HG03280 (cell line): ENCODE results near the gene ZBTB20.

Experiments used
- ATAC-seq: cut with Tn5 transposase; IDR thresholded peaks from one replicate; pipeline ENCODE4 v1.9.1; 2021; ENCODE audit warnings: mild to moderate bottlenecking, moderate library complexity; ENCODE audit not compliant: unreplicated experiment

Gene ZBTB20

DNA sequence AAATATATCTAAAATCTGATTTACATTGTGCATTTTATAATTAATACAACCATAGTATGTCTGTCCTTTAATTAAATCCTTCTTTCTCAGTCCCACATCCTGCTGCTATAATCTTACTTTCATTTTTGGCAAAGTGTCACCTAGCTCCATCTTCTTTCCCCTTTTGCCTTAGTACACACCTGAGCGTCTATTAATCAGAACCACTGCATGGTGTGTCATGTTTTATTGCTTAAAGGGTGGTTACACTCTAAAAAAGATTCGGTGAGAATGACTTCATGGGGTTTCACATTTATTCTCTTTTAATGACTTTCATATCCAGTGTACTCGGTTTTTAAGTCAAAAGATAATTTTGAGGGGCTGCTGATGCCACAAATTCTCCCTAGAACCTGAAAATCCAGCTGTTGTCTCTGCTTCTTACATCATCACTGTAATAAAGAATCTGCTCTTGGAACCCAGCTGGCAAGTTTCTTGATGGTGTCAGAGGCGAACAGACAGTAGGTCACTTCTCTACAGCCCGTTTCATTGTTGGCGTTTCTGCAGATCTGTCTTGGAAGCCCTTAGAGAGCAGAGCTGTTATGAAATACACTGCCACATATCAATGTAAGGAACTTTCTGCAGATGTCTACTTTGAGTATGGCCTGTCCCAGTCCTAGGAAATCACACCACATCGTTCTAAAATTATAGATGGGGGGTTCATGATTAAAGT, 753.6 kb downstream of the ZBTB20 start:
- ATAC-seq, result no peak

DNA sequence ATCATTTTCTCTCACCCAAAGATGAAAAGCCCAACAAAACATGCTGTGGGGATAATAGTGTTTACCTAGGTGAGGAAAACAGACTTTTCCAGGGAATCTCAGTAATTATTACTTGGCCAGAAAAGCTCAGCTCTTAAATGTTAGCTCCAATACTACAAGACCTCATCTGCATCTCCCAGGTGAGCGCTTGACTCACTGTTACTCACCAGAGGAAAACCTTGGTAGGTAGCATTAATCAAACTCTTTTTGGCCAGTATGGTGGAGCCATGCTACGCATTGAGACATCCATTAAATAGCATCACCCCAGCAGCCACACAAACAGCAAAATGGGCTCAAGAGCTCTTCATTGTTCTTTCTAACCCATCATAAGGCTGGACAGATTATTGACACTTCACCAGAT, 754.3 kb downstream of the ZBTB20 start:
- no peak for ATAC-seq

DNA sequence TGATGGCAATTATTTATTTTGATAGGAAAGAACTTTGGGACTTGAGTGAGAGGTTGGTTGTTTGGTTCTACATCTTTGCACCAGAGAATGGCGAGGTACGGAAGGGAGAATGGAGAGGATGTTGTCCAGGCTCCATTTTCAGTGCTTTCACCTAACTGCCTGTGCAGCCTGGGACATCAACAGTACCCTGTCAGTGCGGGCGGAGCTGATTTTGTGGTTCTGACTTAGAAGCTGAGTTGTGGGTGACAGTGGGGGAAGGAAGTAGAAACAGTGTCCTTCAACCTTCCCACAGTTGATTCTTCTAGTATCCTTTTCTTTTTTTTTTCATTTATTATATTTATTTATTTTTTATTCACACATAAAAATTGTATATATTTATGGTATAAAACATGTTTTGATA, 757.9 kb downstream of the ZBTB20 start:
- ATAC-seq, result no peak

DNA sequence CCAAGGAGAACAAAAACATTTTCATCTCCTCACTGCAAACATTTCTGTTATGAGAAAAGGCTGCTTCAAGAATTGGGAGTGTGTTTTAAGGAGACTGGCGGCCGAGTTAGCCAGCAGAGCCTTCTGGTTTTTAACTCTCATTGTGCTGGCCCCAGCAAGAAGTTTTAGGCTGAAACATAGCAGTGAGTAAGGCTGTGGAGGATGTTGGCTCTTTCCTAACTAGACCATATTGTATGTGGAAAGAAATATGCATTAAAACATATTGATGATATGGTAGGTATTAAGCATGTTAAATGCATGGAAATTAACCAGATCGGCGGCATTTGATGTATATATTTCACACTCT, 762.6 kb downstream of the ZBTB20 start:
- no peak for ATAC-seq

DNA sequence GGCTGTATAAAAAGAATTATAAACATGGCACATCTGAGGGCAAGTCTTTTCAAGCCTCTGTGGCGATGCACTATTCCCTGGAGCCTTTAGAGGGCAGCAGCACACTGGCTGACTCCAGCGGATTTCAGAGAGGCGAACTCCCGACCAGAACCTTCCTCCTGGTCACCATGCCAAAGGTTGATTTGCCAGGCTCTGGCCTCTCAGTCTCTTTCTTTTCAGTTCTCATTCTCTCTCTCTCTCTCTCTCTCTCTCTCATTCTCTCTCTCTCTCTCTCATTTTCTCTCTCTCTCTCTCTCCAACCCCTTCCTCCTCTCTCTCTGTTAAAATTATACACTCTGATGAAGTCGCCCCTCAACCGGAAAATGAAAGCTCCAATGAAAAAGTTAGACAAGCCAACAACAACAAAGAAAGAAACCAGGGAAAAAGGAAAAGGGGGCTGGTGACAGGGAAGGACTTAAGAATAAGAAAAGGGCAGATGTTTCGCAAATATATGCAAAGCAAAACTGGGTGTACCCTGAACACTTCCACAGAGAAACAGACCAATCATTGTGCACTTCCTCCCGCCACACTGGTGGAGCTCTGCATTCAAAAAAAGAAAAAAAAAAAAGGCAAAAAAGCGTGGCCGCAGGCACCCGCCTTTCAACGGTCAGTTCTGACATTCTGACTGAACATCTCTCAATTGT, 763.1 kb downstream of the ZBTB20 start:
- peak; percentile 91 for ATAC-seq

DNA sequence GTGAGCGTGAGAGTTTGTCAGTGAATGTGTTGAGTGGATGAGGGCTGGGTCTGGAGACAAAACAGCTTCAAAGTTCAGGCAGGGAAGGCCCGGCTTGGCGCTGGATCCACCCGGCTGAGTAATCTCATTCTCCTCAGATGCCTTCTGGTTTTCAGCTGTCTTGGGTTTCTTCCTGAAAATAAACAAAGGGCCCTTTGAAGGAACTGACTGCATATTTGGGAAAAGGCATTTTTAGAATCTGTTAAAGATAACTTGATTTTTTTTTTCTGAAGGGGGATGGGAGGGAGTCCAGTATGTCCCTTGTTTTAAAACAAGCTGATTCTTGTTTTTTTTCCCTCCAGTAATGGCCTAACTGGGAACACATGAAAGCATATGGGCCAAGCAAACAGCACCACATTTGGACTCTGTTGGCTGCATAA, 766.8 kb downstream of the ZBTB20 start:
- ATAC-seq, result no peak

DNA sequence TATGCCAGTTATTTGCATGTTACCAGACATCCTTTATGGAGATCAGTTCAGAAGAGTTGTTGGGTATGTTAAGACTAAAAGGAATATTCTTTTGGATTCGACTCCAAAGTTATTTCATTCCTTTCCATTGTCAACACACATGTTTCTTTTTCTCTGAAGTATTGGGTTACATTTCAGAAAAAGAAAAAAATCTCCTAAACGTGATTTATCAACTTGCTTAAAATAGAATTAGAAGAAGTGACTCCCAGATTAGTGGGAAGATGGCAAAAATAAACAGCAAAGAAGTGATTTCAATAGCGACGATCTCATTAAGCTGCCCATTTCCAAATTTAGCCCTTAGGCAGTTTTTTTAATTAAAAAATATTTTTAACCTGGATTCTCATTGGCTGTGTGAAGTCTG, 767.8 kb downstream of the ZBTB20 start:
- no peak for ATAC-seq

DNA sequence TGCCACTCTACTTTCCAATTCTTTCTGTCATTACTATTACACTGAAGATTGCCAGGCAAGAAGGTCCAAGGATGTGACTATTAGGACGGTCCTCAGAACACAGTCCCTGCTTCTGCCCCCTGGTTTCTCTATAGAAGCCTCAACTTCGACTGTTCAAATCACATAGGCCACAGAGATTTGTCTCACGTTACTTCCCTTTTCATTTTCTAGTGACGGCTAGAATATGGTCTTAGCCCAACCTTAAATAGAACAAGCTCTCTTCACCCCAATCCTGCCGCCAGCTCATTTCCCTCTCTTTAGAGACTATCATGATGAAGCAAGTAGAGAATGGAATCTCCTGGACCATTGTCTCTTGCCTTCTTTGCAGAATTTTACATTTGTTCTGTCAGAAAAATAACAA, 768.3 kb downstream of the ZBTB20 start:
- ATAC-seq, result no peak

DNA sequence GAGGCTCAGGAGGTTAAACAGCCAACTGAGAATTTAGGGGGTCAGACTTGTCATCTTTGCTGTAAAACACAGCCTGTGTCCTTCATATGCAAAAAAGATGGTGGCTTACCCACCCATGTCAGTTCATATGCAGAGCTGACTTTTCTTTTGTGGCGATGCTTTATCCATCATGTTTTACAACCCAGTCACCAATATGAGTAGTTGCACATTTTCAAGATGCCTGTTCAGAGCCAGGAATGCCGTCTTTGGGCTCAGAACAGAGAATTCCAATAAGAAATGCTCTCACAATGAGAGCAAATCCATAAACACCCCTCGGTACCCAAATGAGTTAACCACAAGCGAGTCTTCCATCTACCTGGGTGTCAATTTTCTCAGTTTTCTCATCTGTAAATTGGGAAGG, 769.7 kb downstream of the ZBTB20 start:
- ATAC-seq, result no peak

DNA sequence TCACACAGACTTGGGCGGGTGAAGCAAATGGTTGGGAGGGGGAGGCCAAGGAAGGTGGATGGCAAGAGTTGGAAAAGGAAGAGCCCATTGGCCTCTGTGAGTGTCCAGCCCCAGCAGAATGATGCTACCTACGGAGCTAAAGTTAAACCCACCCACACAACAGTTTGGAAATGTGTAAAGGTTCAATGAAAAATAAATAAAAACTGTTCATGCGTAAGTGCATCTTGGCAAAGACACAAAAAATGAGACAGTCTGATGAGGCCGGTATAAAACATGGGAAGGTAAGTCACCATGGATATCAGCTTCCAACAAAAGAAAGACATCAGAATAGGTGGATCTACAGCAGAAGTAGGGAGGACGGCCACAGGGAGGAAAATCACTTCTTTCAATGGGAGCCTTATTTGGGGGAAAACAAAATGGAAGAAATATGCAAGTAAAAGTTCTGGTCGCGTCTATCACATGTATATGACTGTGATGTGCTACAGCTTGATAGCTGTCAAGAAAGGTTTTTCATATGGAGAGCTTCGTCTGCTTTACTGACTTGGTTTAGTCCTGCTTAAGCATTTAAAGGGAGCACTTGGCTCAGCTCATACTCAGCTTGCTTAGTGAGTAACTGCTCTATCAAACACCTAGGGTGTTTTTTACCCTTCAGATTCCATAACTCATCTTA, 770.4 kb downstream of the ZBTB20 start:
- no peak for ATAC-seq

DNA sequence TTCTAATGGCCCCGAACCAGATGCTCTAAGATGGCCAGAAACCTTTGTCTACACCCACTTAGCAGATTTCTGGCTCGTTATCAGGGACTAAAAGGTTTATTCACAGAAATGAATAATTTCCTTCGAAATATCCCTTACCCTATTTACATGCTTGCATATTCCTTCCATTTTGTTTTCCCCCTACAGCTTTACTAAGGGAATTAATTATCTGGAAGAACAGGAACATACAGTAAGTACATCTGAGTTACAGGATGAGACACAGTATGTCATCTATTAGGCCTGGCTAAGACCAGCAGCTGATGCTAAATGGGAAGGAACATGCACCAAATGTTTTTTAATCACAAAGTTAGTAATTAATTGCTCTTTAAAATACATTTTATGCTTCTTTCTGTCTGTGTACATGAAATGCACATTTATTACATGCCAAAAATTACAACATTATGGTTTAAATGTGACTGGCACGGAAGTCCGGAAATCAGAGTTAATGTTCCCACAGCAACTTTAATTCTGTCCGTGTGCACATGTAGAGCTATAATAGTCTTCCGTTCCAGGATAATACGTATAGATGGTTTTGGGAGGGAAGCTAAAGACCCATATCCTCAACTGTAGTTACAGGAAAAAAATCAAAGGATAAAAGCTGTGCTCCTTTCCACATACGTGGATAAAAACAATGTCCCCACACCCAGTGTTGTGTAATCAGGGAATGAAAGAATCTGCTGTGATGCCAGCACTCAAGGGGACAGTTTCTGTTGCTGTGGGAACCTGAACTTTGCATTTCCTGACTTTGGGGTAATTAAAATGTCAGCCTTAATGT, 771.3 kb downstream of the ZBTB20 start:
- ATAC-seq, result no peak

DNA sequence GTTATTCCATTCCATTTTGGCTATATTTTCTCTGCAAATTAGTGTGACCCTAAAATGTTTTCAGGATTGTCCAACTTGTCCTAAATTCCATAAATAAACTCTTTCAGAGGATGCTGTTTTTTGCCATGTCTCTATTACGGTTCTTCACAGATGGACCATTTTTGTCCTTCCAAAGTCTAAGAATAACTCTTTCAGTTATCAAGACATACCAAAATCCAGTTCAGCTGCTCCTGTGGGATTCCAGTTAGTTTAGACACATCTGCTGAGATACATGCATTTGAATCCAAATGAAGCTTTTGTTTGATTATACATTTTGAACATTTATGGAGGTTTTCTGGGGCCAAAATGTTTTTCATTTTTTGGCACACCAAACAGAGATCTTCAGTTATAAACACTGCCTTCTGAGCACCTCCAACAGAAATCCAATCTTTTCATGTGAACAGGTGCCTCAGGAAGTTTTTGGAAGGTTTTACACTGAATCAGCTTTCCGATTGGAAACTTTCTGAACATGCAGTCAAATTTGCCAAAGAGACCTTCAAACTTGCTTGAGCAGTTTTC, 772.6 kb downstream of the ZBTB20 start:
- ATAC-seq, result no peak

DNA sequence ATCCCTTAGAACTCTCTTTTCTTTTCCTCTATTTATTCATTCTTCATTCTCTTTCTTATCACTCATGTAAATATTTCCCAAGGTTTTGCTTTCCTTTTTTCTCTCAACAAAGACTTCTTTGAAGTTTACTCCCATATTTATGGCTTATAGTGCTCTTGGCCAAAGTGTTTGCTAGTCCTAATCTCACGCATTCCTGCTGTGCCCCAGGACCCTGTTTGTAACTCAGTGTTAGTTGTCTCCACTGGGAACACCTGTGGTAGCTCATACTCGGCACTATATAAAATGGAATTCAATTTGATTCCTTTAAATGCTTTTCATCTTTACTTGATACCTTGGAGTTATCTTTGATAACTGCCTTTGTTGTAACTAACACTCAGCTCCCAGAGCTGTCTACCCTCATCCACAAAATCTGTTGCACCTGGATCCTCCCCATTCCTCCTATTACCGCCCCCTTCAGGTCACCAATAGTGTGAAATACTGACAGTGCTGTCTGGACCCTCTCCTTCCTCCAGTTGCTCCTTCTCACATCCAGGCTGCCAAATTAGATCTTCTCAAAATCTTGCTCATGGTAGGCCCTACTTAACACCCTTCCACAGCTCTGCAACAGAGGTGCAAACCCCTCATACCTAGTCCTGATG, 776.4 kb downstream of the ZBTB20 start:
- ATAC-seq, result no peak

DNA sequence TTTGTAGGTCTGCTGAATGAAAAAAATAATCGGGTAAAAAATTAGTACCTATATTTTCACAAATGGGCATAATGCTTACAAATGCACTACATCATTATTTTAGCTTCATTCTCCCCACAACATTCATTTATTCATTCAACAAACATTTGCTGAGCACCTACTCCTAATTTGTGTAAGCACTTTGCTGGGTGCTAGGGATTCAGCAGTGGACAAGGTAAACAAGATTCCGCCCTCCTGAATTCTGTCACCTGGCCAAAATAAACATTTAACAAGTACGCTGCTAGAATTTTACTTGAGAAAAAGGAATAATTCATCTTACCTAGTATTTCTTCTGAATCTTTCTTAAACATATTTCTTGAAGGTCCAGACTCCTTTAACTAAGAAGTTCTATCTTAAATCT, 781.2 kb downstream of the ZBTB20 start:
- no peak for ATAC-seq

DNA sequence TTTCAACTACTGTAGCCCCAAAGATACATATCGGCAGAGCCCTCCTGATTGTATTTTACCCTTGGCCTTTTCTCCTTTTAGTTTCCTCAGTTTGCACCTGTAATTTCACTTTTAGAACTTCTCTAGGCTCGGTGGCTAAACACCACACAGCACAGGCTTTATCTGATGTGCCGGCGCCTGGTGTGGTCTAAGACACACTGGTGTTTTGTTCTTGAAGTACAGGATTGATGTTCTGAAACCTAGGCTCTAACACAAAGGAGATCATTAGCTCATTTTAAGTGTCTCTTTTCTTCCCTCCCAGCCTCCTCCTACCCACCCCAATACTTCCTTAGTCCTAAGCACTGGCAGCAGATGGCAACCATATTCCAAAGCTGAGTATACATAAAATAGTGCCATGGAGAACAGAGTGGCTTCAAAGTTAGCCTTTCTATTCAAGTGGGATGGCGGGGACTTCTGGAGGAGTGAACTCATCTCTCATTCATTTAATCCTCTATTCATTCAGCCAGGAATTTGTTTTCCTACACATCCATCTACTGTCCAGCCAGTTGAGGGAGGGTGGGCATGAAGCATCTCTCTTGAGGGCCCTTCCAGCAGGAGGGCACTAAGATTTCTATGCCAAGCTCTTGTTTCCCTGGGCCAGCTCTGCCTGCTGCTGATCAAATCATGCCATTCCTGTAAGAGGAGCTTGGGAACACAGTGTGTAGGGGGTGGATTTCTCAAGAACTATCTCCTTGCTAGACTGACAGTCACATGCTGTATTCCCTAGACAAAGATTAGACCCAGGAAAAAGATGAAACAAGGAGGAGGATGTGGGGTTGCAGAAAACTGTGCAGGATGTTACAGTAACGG, 782.1 kb downstream of the ZBTB20 start:
- no peak for ATAC-seq

DNA sequence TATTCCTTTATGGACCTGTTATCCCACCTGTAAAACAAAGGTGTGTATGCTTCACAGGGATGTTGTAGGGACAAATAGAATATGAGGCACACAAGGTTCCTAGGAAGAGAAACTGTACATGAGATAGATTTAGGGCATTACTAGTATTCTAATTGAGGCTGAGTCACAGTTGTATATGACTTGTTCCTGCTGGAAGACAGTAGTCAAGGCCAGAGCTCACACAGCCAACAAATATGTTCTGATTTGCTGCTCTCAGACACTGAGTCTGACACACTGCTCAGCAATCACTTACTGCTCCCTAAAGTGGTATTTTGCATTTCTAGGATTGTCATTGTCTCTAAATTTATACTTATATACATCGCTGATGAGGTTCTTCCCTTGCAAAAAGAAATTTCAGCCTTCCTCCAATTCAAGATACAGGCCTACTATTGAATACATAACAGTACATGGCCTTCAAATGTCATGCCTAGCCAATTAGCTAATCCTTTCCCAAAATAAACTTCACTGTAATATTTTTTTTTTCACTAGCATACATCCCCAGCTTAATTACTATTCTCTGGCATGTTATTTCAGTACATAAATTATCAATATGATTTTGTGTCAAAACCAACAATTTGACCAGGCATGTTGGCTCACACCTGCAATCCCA, 783.4 kb downstream of the ZBTB20 start:
- ATAC-seq, result no peak

DNA sequence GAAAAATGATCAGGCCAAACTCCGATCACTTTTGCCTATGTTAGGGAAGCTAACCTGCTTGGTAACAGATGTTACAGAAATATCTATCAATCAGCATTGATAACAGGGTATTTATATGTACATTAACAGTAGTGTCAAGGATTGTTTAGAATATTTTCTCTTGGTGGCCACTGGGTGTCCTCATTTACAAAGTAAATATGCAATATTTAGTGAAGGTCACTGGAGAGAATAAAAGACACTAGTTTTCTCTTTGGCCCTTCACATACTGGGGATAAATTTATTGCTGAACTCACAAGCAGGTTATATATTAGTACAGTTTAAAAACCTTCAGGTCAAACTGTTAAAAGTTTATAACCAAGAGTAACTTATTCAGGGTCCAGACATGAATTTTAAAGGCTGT, 784.3 kb downstream of the ZBTB20 start:
- ATAC-seq, result peak; percentile 48

DNA sequence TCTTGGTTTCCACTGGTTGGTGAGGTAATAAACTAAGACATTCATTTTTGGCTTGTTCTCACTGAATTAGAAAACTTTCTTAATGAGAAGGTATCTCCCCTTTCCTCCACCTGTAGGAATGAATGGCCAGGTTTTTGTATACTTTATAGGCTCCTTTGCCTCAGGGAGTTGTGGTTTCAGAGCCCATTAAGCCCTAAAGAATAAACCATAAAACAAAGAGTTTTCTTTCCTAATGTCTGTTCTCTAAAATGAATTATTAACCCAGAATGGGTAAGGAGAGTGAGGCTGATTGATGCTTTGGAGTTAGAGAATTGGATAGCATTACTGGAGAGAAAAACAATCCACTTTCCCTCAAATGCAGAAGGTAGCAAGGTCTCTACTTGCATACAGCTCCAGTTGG, 785.7 kb downstream of the ZBTB20 start:
- ATAC-seq, result no peak

DNA sequence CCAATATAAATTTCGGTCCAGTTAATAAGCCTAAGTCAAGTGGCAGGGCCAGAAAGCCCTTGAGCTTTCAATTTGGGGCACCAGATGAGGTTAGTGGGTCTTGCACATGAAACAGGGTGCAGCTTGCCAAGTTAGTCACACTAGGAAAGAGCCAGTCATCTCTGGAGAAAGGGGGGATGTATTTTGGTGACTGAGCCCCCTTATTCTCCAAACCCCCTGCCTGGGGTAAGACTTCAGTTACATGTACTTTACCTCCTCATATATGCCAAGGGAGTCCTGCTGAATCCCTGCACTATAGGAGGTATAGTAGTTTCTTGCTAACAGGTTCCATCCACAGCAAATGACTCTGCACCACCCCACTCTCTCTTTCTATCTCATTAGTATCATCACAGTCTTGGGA, 790.6 kb downstream of the ZBTB20 start:
- no peak for ATAC-seq
